Astrocyte of the spinal cord (primary cell): Measurements from ENCODE around the gene CCL17.

Experiments
- DNase-seq: peaks from one replicate; pipeline ENCODE4 v3.0.0; 2011; ENCODE audit warnings: low read depth, low spot score
- H3K4me3 ChIP-seq: 2 replicates; pipeline ENCODE4 v1.5.1; 2011; ENCODE audit warnings: low read depth, mild to moderate bottlenecking, low read length, moderate library complexity
- in situ Hi-C: cut with HindIII; loops from 2 replicates; pipeline ENCODE4 v1.10.0; 2017; ENCODE audit warnings: low sequenced_read_pairs
- TF ChIP-seq, protein P1 (sequence below): IDR thresholded peaks from 2 replicates; pipeline ENCODE4 v1.5.1; 2012; ENCODE audit warnings: low read depth, mild to moderate bottlenecking, low read length, inconsistent platforms

Gene CCL17

GRCh38 chr16:57403965-57404817 lies at the start of gene CCL17:
Gene CCL17, plus strand, starts transcription at chr16:57404767. Its CDS starts 9,166 bp downstream, at chr16:57413933.
- no peak within 1 kb of the TSS for H3K4me3 ChIP-seq
- TF ChIP-seq, protein P1, sequence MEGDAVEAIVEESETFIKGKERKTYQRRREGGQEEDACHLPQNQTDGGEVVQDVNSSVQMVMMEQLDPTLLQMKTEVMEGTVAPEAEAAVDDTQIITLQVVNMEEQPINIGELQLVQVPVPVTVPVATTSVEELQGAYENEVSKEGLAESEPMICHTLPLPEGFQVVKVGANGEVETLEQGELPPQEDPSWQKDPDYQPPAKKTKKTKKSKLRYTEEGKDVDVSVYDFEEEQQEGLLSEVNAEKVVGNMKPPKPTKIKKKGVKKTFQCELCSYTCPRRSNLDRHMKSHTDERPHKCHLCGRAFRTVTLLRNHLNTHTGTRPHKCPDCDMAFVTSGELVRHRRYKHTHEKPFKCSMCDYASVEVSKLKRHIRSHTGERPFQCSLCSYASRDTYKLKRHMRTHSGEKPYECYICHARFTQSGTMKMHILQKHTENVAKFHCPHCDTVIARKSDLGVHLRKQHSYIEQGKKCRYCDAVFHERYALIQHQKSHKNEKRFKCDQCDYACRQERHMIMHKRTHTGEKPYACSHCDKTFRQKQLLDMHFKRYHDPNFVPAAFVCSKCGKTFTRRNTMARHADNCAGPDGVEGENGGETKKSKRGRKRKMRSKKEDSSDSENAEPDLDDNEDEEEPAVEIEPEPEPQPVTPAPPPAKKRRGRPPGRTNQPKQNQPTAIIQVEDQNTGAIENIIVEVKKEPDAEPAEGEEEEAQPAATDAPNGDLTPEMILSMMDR = no peak
- in situ Hi-C loops = no loop called here
- DNase-seq = no peak

DNA sequence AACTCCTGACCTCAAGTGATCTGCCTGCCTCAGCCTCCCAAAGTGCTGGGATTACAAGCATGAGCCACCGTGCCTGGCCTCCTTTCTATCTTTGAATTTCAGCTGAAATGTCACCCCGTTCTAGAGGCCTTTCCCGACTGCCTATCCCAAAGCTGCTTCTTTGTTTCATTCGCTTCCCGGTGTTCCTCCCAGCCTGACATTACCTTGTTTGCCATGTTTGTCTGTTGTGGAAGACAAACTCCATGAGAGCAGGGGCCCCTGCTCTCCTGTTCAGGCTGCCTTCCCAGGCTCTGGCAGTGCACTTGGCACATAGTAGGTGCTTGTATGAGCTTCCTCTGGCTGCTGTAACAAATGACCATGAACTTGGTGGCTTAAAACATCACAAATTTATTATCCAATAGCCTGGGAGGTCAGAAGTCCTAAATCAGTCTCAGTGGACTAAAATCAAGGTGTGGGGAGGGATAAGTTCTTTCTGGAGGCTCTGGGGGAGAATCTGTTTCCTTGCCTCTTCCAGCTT lies 48.6 kb upstream of the CCL17 start:
- TF ChIP-seq, protein P1 = no peak
- in situ Hi-C loops = no loop called here
- no peak overlapping the region for H3K4me3 ChIP-seq
- DNase-seq = no peak

DNA sequence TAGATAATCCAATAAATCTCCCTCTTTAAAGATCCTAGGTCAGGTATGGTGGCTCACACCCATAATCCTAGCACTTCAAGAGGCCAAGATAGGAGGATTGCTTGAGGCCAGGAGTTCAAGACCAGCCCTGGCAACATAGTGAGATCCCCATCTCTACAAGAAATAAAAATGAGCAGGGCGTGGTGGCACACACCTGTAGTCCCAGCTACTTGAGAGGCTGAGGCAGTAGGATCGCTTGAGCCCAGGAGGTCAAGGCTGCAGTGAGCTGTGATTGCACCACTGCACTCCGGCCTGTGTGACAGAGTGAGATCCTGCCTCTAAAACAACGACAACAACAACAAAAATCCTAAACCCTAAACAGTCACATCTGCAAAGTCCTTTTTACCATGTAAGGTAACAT lies 48.0 kb upstream of the CCL17 start:
- no peak for DNase-seq
- in situ Hi-C loops = no loop called here
- TF ChIP-seq, protein P1 = no peak
- H3K4me3 ChIP-seq = no peak overlapping the region

DNA sequence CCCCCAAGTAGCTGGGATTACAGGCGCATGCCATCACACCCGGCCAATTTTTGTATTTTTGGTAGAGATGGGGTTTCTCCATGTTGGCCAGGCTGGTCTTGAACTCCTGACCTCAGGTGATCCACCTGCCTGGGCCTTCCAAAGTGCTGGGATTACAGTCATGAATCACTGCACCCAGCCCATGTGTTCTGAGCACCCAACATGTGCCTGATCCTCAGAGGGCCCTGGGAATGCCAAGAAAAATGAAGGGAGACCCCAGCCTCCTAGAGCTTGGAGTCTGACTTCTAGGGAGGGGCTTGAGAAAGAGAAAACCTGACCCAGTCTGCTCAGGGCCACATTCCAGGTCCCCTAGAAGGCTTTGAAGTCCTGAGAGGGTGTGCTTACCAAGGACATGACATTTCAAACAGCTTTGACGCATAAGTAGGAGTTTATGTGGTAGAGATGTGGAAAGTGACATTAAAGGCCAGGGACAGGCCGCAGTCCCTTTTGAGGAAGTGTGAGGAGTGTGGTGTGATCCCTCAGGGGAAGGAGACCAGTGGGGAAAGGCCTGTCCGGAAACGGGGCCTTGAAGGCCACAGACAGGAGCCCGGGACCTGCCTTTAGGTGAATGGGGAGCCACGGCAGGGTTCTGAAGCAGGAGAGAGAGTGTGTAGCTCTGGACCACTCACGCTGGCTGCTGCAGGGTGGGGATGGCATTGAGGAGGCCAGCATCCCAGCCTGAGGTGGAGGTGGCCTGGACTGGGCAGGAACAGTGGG lies 47.1 kb upstream of the CCL17 start:
- H3K4me3 ChIP-seq = no peak overlapping the region
- in situ Hi-C loops = no loop called here
- TF ChIP-seq, protein P1 = no peak
- DNase-seq = no peak

DNA sequence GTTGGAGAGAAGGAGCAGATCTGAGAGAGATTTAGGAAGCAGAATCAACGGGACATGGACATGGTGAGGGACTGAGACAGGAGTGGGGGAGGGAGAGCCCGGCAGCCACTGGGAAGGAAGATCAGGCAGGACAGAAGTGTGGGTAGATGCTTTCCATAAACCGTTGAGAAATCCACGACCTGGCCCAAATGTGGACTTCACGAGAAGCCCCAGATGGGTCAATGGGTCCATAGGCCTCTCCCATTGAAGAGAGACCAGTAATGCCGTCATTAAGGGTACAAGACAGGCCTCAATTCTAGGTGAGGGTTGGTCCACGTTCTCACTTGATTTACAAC lies 46.5 kb upstream of the CCL17 start:
- no peak for DNase-seq
- H3K4me3 ChIP-seq = no peak overlapping the region
- TF ChIP-seq, protein P1 = no peak
- in situ Hi-C loops = no loop called here

GRCh38 chr16:57358527-57359095 lies 46.0 kb upstream of the CCL17 start, which contains the start of gene CCL22:
Gene CCL22, plus strand, starts transcription at chr16:57358783. Its CDS starts 34 bp downstream, at chr16:57358817.
- TF ChIP-seq, protein P1 = no peak
- H3K4me3 ChIP-seq = no peak within 1 kb of the TSS
- DNase-seq = no peak
- in situ Hi-C loops = no loop called here
